CMK (cell line): Measurements from ENCODE around the gene SH3RF1.

Source experiments
- DNase-seq: peaks from one replicate; pipeline ENCODE4 v3.0.0-alpha.2; 2010; ENCODE audit warnings: low read depth

The SH3RF1 gene

DNA sequence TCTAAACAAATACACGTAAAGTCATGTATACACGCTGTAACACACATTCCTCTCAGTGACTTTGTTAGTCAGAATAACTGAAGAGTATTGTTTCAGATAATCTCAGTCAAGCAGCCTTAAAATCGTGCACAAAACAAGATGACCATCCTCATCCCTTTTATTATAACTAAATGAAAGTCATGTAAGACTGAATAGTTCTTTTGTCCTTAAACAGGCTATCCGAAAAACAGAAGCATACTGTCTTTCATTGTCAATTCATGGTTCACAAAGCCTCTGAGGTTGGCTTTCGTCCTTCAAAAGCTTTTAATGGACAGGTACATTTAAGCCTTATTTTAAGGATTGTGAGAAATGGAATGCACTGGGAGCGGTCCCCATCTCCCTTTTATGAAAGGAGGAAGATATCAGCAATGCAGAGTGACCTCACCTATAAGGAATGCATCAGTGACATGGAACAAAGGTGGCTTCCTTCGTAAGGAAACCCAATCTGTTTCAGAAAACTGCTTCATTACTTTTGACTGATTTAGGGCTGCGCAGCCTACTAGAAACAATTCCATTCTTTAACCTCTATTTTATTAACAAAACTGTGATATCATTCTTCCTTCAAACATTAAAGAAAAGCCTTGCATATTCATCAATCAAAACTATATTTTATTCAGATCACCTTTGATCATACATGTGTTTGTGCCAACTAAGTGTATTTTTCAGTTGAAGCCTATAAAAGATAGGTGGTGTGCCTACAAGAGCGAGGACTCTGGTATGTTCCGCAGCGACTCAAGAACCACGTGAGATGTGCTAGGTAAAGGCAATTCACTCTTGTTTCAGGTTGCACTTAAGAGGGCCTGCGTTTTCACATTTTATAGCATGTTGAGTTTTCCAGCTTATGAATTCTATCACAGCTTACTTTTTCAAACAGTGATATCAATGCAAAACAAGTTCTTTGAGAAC, 19.2 kb downstream of the SH3RF1 start:
- DNase-seq, result no peak

DNA sequence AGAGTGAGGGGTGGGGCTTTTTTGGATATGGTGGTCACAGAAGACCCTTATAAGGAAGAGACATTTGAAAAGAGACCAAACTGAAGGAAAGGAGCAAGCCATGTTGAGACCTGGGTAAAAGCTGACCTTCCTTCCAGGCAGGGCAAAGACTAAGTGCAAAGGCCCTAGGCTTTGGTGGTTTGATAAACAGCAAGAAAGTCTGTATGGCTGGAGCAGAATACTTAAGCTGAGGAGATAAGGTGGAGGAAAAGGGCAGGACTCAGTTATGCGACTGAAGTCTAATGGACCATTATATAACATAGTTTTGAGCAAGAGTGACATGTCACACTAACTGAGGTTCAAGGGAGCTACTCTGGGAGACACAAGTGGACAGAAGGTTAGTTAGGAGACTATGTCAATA, 20.0 kb downstream of the SH3RF1 start:
- no peak for DNase-seq

DNA sequence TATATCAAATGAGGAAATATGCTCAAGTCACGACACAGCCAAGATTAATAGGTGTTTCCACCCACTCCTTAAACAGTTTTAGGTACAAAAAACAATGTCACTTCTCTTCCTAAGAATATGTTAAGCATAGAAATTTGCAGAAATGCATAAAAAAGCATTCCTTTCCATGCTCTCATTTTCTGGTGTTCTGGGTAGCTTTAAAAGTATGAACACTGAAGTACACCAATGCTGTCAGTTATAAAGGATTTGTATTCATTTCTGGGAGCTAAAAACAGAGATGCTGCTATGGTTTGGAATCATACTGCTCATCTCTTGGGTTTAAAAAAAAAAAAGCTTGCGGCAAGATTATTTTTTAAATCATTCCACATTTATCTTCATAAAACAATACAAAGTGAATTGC, 20.8 kb downstream of the SH3RF1 start:
- DNase-seq, result no peak

DNA sequence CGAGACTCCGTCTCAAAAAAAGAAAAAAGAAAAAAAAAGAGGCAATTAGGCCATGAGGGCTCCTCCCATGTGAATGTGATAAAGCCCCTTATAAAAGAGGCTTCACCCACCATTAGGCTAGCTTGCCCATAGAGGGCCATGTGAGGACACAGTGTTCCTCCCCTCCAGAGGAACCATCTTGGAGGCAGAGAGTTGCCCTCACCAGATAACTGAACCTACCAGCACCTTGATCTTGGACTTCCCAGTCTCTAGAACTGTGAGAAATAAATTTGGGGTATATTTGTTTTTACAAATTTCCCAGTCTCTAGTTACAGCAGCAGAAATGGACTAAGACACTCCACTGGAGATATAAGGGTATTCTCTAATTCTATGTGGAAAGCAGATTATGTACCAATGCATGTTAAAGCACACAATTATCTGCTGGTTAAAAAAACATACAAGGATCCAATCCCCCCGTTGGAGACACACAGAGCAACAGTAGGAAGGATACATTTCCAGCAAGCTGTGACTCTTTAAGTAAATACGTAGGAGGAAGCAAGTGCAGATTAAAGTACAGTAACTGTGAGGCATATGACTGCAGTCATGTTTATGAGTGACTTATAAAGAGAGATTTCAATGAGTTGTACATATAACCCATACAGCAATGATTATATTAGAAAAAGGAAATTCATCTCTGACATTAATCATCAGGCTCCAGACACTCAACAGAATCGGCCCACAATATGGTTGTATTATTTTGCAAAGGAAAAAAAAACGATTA, 21.4 kb downstream of the SH3RF1 start:
- no peak for DNase-seq

DNA sequence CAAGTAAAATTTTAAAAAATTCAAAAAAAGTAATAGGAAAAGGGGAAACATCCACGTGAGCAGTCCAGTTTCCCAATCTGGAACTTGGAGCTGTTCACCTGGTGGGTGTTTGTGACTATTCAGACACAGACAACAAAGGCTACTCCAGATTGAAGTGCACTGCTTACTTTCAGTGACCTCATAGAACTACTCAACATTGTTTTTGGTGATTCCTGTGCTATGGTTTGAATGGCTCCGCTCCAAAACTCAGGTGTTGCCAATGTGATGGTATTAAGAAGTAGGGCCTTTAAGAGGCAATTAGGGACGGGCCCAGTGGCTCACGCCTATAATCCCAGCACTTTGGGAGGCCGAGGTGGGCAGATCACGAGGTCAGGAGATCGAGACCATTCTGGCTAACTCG, 22.1 kb downstream of the SH3RF1 start:
- DNase-seq, result no peak

DNA sequence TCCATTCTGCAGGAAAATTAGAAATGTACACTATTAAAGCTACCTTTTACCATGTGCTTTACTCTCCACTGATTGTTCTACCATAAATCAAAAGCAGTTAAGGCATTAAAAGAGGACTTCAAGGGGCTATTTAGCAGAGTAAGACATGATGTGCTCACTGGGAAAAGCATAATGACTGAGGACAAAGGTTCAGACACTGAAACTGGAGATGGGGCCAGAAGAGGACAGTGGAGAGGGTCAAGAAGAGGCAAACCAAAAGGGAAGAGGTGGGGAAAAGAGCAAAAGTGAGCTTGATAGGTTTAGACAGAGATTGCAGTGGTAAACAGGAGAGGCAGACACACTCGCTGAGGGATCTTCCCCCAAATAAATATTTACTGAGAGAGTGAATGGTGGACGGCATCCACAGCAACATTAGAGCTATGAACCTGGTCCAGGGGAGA, 23.8 kb downstream of the SH3RF1 start:
- no peak for DNase-seq

DNA sequence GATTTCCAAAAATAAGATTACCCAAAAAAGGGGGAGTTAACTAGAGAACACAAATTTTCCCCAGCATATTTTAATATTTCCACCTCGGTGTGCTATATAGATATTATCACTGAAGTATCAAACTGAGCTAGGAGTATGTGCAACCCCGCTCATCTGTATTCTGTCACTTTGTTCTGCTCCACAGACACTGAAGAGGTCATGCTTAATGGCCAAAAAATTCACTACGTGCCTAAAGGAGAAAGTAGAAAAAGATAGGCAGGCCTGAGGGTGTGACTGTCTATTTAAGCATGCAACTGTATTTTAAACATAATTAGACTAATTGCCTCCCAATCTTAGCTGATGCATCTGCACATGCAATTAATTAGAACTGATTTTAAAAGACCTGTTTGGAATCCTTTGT, 24.5 kb downstream of the SH3RF1 start:
- DNase-seq, result no peak

DNA sequence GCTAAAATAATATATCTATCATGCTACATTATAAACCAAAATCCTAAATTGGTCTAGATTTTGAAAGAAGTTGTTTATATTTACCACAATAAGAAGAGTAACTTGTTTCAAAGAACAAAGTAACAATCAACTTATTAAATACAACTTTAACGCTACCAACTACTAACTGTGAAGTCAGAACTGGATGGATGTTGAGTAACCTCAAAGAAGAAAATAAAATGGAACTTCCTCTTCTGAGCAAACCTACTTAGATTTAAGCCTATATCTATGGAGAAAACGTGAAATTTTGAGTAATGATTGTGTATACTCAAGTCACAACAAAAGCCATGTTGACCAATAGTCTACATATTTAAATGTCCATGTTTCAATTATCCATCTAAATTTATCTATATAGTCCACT, 25.7 kb downstream of the SH3RF1 start:
- DNase-seq, result no peak

DNA sequence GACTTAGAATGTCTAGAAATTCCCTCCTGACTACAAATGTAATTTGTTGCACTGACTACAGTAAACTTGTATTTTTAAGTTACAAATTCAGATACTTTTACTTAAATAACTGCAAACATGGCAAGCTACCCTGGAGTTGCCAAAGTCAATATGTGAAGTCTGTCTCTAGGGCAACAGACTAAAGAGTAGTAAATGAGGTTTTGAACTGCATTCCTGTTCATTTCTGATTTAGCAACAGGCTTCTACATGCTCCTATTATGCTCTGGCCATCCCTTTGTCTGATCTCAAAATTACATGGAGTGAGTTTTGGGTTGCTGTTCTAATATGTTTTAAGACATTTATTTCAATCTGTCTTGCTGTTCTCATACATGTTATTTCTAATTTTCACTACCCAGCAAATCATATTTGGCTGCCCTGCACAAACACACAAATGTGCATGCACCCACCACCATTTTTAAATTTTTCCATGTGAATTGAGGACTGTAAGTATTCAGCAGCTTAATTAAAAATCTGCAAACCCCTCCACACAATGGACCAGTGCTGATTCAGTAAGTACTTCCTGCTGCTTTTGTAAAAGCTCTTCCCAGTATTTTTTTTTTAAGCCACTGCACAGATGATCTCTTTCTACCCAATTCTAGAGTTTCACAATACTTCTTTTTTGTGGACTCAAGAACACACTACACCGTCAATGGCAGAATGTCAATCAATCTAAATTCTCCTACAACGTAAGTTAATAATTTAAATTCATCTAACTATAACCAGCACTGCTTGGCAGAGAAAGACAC, 26.7 kb downstream of the SH3RF1 start:
- no peak for DNase-seq

DNA sequence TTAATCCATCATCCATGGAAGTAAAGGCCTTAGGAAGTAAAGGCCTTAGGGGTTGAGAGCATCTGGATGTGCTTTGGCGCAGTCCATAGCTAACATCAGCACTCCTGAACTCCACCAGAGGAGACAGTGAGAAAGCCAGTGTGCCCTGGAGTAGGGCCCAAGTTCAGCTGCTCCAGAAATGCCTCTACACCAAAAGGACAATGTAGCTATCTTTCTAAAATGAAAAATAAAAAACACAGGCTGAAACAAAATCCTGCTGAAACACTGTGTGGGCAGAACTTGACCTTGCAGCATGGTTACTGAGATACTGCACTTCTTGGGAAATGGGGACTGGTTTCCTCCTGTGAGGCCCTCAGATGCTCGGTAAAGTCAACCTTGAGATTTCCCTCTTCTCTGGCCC, 29.3 kb downstream of the SH3RF1 start:
- DNase-seq, result no peak

DNA sequence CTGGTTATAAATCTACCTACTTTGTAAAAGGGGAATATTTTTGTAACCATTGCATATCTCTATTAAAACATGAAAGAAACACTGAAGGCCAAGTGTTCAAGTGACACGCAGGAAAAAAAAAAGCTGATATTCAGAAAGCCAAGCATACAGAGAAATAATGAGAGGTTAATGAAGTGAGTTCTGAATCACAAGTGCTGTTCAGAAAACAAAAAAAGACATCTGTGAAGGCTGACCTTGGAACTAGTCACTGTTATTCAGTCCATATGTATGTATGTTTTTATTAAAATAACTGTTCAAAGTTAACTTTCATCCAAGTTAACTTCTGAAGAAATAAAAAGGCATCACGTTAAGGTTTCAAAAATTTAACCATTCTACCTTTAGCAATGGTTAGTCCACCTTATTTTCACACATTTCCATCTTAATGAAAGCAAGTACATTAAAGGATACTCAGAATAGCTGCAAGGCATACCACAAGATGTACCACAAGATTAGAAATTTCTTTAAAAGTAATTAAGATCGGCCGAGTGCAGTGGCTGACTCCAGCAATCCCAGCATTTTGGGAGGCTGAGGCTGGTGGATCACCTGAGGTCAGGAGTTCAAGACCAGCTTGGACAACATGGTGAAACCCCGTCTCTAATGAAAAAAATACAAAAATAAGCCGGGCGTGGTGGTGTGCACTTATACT, 31.4 kb downstream of the SH3RF1 start:
- no peak for DNase-seq

DNA sequence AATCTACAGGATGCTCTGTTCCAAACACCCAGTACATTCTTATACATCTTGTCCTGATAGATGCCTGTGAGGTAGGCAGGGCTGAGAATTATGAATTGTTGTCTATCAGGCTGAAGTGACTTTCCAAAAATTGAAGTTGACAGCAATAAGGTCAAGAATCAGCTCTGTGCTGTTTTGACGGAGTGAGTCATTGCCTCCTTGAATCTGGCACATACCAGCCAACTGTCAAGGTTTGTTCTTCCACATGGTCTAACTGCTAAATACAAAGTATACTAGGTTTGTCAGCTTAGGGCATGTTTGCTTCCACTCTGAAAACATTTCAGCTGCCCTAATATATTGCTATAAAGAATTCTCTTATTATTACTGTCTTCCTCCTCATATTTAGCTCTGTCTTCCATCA, 32.3 kb downstream of the SH3RF1 start:
- DNase-seq, result no peak

DNA sequence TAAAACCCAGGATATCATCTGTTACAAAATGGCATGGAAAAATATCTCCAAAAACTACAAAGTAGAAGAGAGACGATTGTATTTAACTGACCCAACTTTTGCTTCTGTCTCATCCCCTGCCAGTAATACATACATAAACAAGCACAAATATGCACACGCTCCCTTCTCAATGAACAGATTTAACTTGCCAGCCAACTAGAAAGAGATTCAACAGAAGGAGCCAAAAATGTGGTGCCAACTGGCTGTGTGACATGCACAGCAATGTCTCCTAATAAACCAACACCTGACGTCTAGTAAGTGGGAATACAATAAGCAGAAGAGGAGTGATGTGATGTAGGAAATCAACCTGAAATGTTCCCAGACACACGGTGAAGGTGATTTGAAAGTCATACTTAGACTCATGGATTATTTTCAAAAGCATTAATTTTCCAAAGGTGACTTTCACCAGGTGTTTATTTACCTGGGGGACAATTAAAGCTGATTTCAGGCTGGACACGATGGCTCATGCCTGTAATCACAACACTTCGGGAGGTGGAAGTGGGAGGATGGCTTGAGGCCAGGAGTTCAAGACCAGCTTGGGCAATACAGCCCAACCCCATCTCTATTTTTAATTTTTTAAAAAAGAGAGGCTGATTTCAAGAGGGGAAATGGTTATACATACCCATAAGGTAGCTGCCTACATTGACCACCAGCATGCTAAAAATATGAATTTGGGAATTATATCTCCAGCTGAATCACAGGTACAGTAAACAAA, 33.7 kb downstream of the SH3RF1 start:
- DNase-seq, result no peak

DNA sequence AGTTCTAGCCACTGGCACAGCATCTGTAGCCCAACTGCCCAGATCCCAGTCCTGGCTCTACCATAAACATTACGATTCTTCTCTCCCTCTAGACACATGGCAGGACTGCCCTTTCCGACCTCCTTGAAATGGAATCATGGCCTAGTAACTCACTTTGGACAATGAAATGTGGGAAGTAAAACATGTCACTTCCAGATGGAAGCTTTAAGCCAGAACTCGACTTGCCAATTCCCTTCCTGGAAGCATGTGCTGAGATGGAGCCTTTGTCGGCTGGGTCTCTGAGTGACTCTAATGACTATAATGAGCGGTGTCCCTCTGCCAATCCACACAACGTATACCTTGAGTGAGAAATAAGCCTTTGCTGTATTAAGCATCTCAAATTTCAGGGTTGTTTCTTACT, 34.7 kb downstream of the SH3RF1 start:
- no peak for DNase-seq

DNA sequence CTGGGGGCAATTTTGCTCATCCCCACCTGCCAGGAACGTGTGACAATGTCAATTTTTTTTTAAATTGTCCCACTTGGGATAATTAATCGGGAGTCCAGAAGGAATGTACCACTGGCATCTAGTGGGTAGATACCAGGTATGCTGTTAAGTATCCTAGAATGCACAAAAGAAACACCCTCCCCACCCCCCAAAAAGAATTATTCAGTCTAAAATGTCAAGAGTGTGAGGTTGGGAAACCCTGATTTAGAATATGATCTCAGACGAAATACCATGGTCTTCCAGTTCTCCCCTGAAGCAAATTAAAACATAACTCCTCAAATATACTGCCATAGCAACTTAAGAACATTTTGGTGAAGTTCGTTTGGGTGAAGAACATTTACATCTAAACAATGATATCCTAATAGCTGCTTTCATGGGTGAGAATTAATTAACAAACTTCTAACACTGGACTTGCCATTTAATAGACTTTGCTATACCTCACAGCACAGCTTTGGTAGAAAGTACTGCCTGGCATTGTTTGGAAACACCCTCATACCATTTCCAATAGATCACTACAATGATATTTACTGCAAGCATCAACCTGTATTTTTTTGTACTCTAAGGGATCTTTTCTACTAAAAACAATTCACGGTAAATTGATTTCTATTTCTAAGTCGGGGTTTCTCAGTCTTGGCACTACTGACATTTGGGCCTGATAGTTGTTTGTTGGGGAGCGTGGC, 36.5 kb downstream of the SH3RF1 start:
- DNase-seq, result no peak

DNA sequence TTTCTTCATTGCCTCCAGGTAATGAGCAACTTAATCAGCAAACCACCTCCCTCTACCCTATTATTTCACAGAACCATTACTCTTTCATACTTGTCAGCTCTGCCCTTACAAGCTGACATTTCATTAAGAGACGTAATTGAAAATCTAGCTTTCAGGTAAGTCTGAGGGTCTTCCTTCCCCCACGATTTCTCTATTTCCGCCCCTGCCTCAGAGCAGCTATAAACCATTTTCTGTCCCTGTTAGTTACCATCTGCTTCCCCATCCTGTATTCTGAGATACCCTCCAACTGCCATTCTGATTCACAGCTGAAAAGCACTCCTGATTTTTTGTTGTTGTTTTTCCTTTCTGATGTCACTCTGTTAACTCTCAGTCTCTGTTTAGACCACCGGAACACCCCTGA, 37.1 kb downstream of the SH3RF1 start:
- no peak for DNase-seq

DNA sequence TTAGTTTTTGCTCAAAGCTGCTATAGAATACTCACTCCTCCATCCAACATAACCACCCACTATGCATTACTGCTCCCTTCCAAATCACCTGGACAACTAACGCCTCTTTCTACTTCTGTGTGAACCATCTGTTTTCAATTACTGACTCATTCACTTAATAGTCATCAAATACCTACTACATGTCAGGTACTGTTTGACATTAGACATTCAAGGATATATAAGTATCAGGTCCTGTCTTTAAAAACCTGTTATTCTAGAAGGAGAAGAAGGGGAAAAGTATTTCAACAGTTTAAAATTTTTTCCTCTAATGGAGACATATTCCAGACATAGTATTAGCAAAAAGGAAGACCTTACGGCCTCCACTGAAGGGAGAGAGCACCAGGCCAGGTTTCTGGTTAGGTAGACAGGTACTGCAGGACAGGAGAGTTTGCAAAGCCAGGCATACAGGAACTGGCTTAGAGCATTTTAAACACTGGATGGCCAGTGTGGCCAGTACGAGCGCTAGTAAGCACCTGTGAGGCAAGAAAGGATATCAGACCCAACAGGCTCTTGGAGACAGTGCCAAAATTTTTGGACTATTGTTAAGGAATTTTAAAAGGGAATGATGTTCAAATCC, 39.0 kb downstream of the SH3RF1 start:
- no peak for DNase-seq

DNA sequence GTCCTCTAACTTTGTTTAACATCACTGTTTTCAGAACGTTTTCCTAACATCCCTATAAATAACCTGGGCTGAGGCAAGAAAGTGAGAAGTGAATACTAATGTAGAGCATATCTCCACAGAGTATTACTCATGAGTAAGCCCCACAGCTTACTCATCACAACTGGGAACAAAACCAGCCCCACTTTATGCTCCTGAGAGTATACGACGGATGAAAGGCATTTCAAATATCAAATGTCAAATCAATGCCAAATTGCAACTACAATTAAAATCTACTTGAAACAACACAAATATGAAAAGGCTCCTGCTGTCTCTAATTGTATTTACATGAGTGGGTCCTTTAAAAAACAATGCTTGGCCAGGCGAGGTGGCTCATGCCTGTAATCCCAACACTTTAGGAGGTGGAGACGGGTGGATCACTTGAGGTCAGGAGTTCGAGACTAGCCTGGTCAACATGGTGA, 41.2 kb downstream of the SH3RF1 start:
- DNase-seq, result no peak

DNA sequence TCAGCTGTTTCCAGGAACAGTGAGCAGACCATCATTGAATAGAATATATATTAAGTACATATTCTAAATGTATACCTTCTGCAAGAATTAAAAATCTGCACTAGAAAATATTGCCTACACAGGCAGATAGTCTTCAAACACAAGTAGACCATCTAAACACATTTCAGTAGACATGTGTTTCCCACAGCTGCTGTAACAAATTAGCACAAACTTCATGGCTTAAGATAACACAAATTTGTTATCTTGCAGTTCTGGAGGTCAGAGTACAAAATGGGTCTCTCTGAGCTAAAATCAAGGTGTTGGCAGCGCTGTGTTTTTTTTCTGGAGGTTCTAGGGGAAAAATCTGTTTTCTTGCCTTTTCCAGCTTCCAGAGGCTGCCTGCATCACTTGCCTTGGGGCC, 42.7 kb downstream of the SH3RF1 start:
- DNase-seq, result no peak

DNA sequence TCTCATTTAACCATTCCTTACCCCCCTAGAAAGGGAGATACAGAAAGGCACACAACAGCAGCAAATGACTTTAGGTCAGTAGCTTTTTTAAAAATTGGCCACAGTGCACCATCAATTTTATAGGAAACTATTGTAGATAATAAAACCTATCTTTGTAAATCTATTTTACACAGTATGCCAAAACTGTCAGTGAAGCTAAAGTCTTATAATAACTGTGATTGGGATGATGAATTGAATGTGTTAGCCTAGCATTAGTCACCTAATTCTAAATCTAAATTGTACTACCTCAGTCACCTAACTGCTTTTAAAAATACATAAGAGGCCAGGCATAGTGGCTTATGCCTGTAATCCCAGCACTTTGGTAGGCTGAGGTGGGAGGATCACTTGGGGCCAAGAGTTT, 44.2 kb downstream of the SH3RF1 start:
- DNase-seq, result no peak
